ENCODE data around the gene ADARB2.

- TF ChIP-seq CTCF (conservative IDR thresholded peaks at IDR 0.05 in 1 of 2, IDR thresholded peaks at IDR 0.05 in 1 of 2; ENCODE audit: low read depth in 1 of 2, low read length in 2 of 2): no peak
- TF ChIP-seq EZH2 (IDR thresholded peaks at IDR 0.05; ENCODE audit: low read length, missing control alignments): no peak
Measured at GRCh38 chr10:1432161-1432560, 305.2 kb downstream of the ADARB2 start.
